ENCODE results near the gene KCTD17.

Gene KCTD17

DNA sequence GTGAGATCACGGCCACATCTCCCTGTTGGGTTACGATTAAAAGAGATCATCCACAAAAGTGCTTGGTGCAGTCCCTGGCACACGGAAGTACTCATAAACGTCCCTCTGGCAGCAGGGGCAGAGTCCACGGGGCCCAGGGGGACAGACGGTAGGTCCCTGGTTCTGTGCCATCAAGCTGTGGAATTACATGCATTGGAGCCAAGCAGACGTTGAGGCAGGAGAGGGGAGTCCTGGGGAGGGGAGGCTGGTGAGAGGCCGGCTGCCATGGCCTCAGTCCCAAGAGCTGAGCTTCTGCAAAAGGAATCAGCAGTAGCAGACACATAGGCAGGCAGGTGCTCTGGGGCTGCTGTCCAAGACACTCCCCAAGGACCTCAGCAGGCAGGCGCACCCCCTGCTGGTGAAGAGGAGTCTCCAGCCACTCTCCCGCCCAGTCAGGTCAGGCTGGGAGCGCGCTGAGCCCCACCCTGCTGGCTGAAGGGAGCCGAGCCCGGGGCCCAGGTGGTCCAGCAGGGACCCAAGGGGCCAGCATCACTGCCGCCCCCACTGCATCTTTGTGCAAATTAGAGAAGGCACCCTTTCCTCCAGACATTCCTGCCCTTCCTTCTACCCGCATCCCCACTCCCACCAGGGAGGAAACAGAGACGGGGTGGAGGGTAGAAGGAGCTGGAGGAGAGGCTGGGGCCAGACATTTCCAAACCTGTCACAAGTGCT, 7.6 kb upstream of the KCTD17 start:
- peak; percentile 12 for DNase-seq

DNA sequence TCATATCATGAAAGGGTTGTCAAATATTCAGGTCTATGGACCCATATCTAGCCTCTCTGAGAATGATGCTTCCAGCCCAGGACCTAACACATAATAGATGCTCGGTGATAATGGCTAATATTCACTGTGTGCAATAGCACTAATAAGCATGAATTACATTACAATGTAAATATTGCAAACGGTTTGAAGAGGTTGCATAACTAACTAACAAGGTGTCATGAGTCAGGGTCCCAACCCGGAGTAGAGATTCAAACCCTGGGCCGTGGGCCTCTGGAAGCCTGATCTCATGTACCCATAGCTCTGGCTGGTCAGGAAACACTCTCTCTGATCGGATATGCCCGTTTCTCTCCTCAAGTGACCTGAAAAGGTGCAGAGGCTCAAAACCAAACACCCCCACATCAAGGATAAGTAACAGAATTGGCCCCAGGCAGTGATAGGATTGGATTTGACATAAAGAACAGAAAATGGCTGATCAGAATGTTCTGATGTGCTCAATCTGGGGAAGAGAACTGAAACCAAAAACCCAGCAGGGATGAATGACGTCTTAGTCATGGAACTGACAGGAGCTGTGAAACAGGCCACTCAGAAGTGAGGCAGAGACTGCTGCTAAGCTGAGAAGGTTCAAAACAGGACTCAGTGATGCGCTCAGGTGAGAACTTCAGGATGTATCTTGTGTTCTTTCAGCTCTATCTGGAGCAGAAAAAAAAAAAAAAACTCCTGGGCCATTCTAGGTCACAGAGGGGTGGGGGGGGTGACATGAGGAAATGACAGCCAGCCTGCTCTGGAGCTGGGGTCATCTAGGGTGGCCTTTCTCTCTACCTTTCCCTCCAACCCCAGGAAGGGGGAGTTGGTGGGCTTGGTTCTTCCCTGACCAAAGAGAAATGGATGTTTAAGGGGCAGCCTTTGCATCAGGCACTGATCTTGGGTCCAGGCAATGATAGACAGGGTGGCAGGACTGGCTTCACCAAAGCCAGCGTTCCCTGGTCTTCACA, 6.6 kb upstream of the KCTD17 start:
- no peak for DNase-seq

DNA sequence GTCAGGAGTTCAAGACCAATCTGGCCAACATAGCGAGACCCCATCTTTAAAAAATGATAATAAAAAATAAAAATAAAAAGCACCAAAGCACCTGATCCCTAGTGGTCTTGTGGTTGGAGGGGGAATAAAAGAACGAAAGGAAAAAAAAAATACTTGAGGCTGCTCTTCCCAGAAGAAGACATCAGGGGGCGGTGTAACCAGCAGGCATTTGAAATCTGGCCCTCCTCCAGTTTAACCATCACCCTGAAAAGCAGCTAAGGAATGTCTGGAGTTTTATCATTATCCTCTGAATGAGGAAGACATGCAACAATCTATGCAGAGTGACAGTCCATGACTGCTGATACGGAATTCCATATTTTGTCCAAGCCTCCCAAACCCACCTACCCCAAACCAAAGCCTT, 5.6 kb upstream of the KCTD17 start:
- peak; percentile 60 for DNase-seq

DNA sequence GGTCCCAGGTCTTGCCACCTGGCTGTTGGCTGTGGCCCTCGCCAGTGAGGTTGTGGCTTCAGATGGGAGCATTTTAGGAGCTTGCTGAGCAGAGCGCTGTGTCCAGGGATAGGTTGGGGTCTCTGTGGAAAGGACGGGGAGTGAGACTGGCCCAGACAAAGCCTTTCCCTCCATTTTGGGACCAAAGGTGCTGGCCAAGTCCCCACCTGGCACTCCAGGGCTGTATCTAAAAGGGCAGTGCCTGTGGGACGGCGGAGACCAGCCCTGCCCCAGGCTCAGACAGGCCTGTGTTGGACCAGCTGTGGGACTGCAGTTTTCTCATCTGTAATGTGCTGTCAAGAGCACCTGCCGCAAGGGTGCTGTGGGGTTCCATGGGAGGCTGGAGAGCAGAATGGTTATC, 5.0 kb upstream of the KCTD17 start:
- DNase-seq = no peak

DNA sequence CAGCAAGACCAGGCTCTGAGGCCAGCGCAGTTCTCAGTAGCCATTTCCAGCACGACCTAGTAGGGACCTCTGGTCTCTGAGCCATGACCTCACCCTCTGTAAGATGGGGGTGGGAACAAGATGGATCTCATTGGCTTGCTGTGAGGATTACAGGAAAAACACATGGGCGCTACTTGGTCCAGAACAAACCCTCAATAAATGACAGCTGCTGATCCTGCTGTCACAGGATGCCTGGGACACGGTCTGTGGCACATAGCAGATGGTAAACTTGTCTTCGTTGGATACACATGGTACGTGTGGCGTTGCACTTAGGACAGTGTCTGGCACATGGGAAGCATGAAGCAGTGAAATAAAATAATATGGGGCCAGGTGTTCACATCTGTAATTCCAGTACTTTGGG, 4.5 kb upstream of the KCTD17 start:
- DNase-seq = peak; percentile 96

DNA sequence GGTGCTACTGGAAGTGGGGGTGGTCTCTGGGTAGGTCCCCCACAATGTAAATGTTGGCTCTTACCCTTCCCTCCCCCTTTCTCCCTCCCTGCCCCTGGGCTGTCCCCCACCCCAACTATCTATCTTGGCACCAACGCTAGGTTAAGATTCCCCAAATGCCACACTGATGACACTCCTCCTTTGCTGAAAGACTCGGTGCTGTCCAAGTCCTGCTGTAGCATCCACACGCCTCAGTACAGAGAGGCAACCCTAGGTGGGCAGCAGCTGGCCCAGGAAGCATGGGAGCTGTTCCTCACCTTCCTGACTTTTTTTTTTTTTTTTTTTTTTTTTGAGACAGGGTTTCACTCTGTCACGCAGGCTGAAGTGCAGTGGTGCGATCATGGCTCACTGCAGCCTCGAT, 3.4 kb upstream of the KCTD17 start:
- DNase-seq = no peak

DNA sequence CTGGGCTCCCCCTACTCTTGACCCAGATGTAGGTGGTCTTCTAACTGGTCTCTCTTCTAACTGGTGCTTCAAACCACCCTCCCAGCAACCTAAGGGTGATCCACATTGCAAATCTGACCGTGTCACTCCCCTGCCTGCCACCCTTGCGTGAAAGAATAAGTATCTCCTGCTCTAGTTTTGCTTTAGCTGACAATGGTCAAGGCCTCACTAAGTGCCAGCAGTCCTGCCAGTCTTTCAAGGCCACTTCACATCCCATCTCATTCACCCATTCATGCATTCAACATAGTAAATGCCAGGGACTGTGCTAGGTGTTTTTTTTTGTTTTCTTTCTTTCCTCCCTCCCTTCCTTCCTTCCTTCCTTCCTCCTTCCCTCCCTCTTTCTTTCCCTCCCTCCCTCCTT, 2.3 kb upstream of the KCTD17 start:
- no peak for DNase-seq

DNA sequence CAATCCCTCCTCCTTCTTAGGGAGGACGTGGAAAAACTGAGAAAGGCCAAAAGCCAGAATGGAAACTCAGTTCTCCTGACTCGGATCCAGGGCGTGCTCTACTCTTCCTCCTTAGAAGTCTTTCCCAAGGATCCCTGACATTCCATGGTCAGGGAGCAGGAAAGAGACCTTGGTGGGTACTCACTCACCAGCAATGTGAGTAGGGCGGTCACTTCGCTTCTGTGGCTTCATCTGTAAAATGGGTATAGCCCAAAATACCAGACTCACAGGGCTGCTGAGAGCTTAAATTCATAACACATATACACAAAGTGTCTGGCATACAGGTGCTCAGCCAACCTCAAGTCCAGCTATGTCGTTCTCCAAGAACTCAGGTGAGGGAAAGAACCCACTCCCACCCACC, 629 bp upstream of the KCTD17 start:
- DNase-seq = no peak

DNA sequence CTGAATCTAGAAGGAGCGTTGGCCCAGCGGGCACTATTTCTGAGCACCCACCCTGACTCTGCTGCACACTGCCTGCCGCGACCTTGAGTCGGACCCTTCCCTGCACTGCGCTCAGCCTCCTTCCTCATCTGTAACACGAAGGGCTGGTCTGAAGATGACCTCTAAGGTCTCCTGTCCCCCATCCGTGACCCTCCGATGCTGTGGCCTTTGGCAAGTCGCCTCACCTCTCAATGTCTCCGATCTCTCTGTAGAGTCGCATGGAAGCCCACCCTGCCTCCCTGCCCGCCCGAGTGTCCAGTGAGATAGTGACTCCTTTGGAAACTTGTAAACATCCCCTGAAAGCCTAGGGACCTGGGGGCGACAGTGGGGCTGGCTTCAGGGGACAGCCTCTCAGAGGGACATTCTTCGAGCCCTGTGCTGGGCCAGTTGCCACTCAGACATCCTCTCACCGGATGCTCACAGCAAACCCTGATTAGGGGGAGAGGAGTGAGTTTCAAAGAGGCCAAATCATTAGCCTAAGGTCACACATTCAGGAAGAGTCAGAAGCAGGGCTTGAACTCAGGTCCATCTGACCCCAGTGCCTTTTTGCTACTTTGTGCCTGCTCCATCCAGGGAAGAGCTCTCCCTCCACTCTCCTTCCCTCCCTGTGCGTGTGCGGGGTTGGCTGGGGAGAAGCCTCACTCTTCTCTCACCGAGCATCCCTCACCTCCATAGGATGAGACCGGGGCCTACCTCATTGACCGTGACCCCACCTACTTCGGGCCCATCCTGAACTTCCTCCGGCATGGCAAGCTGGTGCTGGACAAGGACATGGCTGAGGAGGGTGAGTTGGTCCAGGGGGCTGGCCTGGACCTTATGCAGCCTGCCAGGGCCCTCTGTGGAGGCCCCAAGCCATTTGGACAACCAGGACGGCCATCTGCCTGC, 1.1 kb downstream of the KCTD17 start:
- DNase-seq = no peak

DNA sequence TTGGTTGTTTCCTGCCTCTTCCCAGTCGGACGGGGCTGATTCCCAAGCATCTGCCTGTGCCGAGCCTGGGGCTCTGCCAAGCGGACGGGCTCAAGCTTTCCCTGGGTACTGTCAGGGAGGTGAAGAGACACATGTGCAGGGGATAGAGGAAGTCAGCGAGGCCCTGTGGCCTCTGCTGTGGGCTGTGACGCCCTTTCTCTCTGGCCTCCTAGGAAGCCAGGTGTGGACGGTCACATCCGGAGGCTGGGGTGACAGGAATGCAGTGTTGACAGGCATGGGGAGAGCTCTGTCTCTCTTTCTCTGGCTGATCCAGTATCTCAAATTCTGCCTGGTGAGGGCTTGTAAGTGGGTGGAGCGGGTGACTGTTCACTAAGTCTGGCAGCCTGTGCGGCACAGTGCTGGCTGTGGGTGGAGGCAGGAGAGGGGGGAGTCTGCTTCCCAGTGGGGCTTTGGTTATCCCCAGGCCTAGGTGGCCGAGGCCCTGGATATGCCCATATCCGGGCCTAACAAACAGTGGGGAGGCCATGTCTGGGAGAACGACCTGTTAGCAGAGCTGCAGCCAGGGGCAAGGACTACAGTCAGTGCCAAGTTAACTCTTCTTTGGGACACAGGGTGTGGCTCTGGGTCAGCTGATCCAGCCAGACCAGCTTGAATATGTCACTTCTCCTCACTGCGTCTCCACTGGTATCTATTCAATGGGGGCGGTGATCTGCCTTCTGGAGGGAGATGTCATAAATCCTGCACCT, 1.9 kb downstream of the KCTD17 start:
- peak; percentile 1 for DNase-seq

DNA sequence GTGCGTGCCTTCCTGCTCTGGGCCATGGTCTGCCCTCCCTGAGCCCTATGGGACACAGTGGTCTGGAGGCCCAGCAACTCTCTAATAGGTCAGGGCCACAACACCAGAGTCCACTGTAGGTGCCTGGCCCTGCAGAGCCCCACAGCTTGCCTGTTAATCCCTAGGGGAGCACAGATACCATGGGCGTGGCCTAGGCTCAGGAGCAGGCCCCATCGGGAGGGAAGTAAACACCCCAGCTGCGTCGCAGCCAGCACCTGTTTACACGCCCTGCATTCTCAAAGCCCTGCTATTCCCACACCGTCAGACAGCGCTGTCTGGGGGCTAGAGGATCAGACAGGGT, 2.5 kb downstream of the KCTD17 start:
- DNase-seq = no peak

DNA sequence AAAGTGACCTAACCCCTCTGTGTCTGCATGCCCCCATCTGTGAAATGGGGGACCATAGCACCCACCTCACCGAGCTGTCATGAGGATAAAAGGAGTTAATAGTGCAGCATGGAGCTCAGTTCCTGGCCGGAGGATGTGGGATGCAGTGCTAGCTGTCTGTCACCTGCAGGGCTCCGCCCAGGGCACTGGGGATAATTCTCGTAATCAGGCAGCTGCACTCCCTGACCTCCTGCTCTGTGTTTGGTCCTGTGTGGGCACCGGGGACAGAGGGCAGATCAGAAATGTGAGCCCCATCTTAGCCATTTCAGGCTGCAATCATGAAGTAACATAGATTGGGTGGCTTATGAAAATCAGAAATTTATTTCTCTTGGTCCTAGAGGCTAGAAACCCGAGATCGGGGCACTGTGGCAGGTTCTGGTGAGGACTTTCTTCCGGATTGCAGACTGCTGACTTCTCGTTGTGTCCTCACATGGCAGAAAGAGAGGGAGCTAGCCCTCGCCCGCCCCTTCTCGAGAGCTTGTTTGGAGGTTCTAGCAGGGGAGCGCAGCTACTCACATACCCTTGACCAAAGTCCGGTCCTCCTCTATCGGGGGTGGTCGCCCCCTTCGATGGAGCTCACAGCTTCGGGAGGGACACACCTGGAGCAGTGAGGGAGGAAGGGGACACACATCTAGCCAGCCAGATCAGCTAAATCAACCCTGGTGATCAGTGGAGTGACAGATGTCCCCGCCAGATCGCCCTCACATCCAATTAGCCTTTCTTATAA, 3.2 kb downstream of the KCTD17 start:
- no peak for DNase-seq

DNA sequence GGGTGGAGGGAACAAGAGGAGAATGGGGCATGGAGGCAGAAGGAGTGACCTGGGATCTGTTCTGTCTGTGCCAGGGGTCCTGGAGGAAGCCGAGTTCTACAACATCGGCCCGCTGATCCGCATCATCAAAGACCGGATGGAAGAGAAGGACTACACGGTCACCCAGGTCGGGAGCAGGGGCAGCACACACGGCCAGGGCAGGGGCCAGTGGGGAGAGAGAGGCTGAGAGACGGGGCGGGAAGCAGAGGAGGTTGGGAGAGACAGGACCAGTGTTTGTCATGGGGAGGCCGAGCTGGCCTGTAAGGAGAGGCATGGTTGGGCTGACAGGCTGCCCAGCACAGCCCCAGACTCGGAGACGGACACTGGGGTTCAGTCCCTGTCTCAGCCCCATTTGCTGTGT, 4.7 kb downstream of the KCTD17 start:
- no peak for DNase-seq

DNA sequence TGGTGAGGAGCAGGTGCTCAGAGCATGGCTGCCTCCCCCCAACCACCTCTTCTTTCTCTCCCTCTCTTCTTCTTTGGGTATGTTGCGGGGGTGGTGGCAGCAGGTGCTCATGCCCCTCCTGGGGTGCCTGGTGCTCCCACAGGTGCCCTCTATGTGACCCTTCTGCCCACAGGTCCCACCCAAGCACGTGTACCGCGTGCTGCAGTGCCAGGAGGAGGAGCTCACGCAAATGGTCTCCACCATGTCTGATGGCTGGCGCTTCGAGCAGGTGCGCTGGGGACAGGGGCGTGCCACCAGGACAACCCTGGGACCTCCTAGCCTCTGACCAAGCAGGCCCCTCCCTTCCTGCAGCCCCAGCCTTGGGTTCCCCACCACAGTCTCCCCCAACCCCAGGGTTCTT, 5.7 kb downstream of the KCTD17 start:
- no peak for DNase-seq

DNA sequence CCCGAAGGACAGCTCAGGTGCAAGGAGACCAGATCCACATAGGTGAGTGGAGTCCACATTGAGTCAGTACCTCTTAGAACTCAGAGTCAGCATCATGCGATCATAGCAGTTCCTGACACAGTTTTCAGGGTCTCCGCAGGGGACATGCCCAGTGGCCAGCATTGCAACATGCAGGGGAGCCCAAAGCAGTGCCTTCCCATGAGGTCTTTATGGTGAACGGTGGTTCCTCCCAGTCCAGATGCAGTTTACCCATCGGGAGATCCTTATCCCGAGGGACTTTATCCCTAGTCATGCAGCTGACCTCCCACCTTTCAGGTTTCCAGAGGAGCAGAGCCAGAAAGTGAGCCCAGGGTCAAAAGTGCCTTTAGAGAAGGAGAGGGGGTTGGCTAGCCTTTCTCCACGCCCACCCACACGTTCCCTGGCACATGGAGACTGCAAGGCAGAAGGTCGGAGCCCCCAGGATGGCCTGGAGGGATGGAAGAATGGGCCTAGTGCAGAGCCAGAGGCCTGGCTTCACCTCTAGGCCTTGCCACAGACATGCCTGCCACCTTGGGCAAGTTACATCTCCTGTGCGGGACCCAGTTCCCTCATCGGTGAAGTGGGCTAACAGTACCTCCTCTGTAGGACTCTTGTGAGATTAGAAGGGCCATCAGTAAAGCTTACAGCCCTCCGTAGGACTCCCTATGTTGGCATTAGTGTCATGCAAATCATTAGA, 6.4 kb downstream of the KCTD17 start:
- no peak for DNase-seq

DNA sequence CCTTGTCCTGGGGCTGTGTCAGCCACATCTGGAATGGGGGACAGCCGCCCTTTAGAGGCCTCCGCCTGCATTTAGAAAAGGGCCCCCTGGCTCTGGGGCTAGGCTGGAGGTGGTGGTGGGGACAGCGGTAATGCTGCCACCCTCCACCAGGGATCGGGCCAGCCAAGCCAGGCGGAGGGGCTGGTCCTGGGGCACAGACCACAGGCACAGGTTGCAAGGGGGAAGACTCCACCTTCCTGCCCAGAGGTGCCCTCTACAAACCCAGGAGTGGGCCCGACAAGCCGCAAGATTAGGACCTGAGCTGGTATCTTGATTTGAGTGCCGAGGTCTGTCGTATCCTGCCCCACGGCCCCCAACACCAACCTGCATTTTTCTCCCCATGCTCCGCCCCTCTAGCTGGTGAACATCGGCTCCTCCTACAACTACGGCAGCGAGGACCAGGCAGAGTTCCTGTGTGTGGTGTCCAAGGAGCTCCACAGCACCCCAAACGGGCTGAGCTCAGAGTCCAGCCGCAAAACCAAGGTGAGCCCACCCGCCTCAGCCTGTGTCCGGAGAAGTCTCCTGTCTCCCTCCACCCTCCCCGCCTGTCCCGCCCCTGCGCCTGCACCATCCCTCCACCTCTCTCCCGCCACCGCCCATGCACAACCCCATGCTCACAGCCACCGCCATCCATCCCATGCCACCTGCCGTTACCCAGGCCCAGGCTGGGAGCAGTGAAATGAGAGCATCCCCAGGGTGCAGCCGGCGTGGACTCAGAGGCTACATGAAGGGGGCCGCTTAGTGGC, 7.6 kb downstream of the KCTD17 start:
- DNase-seq = no peak

DNA sequence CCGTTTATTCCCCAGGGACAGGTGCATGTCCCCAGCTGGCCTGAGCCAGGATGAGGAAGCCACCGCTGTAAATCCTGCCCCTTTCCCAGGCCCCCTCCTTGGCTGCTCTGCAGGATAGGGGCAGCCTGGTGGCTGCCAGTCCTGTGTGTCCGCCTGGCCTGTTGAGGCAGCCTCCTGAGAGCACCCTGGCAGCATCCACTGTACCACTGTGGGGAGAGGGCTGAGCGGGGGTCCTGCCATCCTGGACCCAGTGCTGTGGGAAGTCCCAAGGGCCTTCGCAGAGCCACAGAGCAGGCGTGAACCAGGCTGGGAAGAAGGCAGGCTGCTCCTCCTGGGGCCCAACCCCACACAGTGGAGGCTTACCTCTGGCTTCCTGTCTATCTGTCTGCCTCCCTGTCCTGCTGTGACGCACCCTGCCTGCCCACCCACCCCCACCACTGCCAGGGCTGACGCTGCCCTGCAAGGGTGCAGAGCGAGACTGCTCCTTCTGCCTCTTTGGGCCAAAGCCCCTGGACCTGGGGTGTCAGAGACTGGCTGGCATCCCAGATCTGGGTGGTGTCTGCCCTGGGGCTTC, 8.4 kb downstream of the KCTD17 start:
- no peak for DNase-seq

DNA sequence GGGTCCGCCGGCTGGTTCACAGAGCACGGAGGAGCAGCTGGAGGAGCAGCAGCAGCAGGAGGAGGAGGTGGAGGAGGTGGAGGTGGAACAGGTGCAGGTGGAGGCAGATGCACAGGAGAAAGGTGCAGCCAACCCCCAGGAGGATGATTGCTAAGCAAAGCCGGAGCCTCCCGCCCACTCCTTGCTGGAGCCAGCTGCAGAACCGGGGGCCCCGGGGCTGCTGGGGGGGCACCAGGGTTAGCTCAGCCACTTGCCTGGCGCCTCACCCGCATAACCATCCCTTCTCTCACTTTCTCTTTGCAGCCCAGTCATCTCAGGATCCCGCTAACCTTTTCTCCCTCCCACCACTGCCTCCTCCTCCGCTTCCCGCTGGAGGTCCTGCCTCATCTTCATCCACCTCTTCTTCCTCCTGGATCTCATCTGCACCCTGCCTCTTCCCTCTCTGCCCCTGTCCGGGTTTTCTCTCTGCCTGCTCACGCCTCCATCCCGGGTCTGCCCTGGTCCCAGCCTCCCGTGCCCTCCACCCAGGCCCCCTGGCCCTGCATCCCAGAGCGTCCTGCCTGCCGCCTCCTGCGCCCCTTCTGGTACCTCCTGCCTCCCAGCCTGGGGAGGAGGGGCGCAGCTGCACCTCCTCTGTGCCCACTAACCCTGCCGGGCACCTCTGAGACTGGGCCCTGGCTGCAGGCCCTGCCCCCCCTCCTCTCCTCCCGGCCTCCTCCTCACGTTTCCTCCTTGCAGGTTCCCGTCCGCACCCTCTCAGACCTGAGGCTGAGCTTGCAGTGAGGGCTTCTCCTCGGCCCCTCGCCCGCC, 9.5 kb downstream of the KCTD17 start:
- DNase-seq = no peak

Measured in NCI-H1694 treated with DMSO at 0.1 percent for 48 hours (cell line).